SK-N-SH treated with all-trans-retinoic acid at 6 μM for 48 hours (cell line): ENCODE results near the gene CAMK2A.

ENCODE experiments used
- ARNTL ChIP-seq: fragments of 450-650 bp; formaldehyde crosslinking; IDR thresholded peaks from 2 replicates; pipeline ENCODE4 v1.5.0; 2020; ENCODE audit warnings: low read depth, mild to moderate bottlenecking, moderate library complexity, borderline replicate concordance
- BACH2 ChIP-seq: fragments of 250-450 bp; sonication (Bioruptor Pico); IDR thresholded peaks from 2 replicates; pipeline ENCODE4 v1.9.0; 2021; ENCODE audit warnings: mild to moderate bottlenecking, borderline replicate concordance
- ESRRG ChIP-seq: fragments of 250-450 bp; sonication (Bioruptor Pico); IDR thresholded peaks from 2 replicates; pipeline ENCODE4 v1.6.1; 2021; ENCODE audit warnings: mild to moderate bottlenecking
- GLIS3 ChIP-seq: fragments of 250-450 bp; sonication (Bioruptor Pico); IDR thresholded peaks from 2 replicates; pipeline ENCODE4 v1.5.0; 2020; ENCODE audit warnings: mild to moderate bottlenecking, moderate library complexity
- PATZ1 ChIP-seq: fragments of 250-450 bp; sonication (Bioruptor Pico); IDR thresholded peaks from 2 replicates; pipeline ENCODE4 v1.8.0; 2020; ENCODE audit warnings: mild to moderate bottlenecking, moderate library complexity, borderline replicate concordance
- SNAI2 ChIP-seq: fragments of 250-450 bp; sonication (Bioruptor Pico); IDR thresholded peaks from 2 replicates; pipeline ENCODE4 v1.5.0; 2020; ENCODE audit warnings: mild to moderate bottlenecking, moderate library complexity
- TOX ChIP-seq: fragments of 250-450 bp; sonication (Bioruptor Pico); IDR thresholded peaks from 2 replicates; pipeline ENCODE4 v1.8.0; 2021; ENCODE audit warnings: mild to moderate bottlenecking, moderate library complexity, borderline replicate concordance
- TSHZ2 ChIP-seq: fragments of 250-450 bp; sonication (Bioruptor Pico); IDR thresholded peaks from 2 replicates; pipeline ENCODE4 v1.5.0; 2020; ENCODE audit warnings: mild to moderate bottlenecking, moderate library complexity
- ZC3H10 ChIP-seq: fragments of 250-450 bp; sonication (Bioruptor Pico); IDR thresholded peaks from 2 replicates; pipeline ENCODE4 v1.5.1; 2021; ENCODE audit warnings: mild to moderate bottlenecking, moderate library complexity
- ZFP3 ChIP-seq: fragments of 250-450 bp; sonication (Bioruptor Pico); IDR thresholded peaks from 2 replicates; pipeline ENCODE4 v1.5.0; 2020; ENCODE audit warnings: mild to moderate bottlenecking, moderate library complexity
- ZNF70 ChIP-seq: fragments of 450-650 bp; formaldehyde crosslinking; IDR thresholded peaks from 2 replicates; pipeline ENCODE4 v1.5.0; 2020; ENCODE audit warnings: mild to moderate bottlenecking, moderate library complexity
- TF ChIP-seq, protein P1 (sequence below): fragments of 250-450 bp; sonication (Bioruptor Pico); IDR thresholded peaks from 2 replicates; pipeline ENCODE4 v1.8.0; 2021; ENCODE audit warnings: low read depth, mild to moderate bottlenecking, moderate library complexity, borderline replicate concordance

DNA sequence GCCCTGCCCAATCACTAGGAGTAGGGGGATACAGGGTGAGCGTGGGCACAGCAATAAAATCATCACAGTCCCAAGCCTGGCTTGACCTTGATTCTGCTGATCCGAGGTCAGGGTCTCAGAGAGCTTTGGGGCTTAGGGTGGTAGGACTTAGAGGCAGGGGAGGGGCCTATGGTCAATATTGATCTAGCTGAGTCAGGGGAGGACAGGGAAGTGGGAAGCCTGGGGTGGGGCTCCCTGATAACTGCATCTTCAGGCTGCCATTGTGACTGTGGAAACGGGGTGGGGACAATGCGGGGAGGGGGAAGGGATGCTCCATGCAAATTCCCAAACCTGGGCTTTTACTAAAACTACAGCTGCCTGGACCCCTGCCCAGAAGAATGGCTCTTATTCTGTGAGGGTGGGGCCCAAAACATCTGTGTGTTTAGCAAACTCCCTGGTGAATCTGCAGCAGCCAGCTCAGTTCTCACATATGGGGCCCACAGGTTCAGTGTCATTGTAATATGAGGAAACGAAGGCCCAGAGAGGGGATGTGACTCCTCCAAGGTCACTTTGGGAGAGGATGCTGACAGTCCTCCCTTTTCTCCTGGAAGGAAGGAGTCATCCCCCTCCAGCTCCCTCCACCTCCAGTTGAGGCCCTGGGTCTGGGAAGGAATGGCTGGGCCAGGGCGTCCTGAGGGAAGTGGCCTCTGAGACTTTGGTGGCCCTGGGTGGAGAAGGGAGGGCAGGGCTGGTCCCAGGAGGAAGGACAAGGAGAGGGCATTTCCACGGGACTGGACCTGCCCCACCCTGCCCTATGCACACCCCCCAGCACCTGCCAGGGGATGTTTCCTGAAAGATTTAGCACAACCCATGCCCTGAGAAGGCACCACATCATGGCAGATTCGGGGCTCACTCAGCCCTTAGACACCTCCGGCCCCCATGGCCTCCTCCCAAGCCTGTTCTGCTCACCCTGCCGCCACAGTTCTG lies 73.3 kb downstream of the CAMK2A start:
- TF ChIP-seq ZC3H10 (CRISPR knock-in tag): no peak
- no peak for TF ChIP-seq PATZ1 (CRISPR knock-in tag)
- no peak for TF ChIP-seq ARNTL (CRISPR knock-in tag)
- no peak for TF ChIP-seq TSHZ2 (CRISPR knock-in tag)
- TF ChIP-seq BACH2 (CRISPR knock-in tag): no peak
- TF ChIP-seq GLIS3 (CRISPR knock-in tag): no peak
- TF ChIP-seq ESRRG: no peak
- TF ChIP-seq TOX (CRISPR knock-in tag): no peak
- TF ChIP-seq, protein P1, sequence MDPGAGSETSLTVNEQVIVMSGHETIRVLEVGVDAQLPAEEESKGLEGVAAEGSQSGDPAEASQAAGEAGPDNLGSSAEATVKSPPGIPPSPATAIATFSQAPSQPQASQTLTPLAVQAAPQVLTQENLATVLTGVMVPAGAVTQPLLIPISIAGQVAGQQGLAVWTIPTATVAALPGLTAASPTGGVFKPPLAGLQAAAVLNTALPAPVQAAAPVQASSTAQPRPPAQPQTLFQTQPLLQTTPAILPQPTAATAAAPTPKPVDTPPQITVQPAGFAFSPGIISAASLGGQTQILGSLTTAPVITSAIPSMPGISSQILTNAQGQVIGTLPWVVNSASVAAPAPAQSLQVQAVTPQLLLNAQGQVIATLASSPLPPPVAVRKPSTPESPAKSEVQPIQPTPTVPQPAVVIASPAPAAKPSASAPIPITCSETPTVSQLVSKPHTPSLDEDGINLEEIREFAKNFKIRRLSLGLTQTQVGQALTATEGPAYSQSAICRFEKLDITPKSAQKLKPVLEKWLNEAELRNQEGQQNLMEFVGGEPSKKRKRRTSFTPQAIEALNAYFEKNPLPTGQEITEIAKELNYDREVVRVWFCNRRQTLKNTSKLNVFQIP (CRISPR knock-in tag): no peak
- TF ChIP-seq SNAI2: no peak
- TF ChIP-seq ZNF70: no peak
- no peak for TF ChIP-seq ZFP3 (CRISPR knock-in tag)
